Right cardiac atrium (tissue), 5 donors: ENCODE results near the gene TRA2B. TPM values are rescaled to one million over a fixed set of nuclear protein-coding genes. Genes with fewer than 3 reads are reported as not detected.

ENCODE experiments used
- ATAC-seq, 2 donors: fragments of 200-7000 bp; cut with Tn5 transposase; one replicate each; pipeline versions ENCODE4 v1.8.0 to v1.9.1; 2020; ENCODE audit warnings: moderate library complexity in 2 of 2, mild to moderate bottlenecking in 1 of 2
- DNase-seq, 3 donors: peaks; one replicate each; pipeline ENCODE4 v3.0.0-alpha.2; 2020
- H3K27ac ChIP-seq: one replicate; pipeline ENCODE4 v1.5.1; 2013; ENCODE audit warnings: mild to moderate bottlenecking, low read length, control low read depth, moderate library complexity
- H3K27me3 ChIP-seq: one replicate; pipeline ENCODE4 v1.6.1; 2013; ENCODE audit not compliant: control insufficient read depth, insufficient read depth
- H3K4me1 ChIP-seq: one replicate; pipeline ENCODE4 v1.6.1; 2013; ENCODE audit warnings: low read length; ENCODE audit not compliant: control insufficient read depth, insufficient read depth
- H3K4me3 ChIP-seq: one replicate; pipeline ENCODE4 v1.5.1; 2013; ENCODE audit warnings: low read length, control low read depth
- H3K9me3 ChIP-seq: one replicate; pipeline ENCODE4 v1.6.1; 2013; ENCODE audit warnings: low read length; ENCODE audit not compliant: control insufficient read depth
- WGBS: extraction: QIAGEN DNeasy Blood & Tissue Kit; methylation state at CpG from one replicate; pipeline ENCODE4 v1.1.7; 2013; 5-methylcytosine and 5-hydroxymethylcytosine counted together
- intact Hi-C, 4 donors: fragments of 100-400 bp; cut with DNase I; formaldehyde crosslinking; loops; one replicate each; pipeline versions ENCODE4 v1.11.0 to v1.14.0; 2022 to 2023
- polyA plus RNA-seq: library from polyadenylated mRNA; stranded (reverse); fragments of 200-250 nt; gene quantifications from one replicate; pipeline ENCODE4 v1.2.3, GENCODE V29; 2013
- total RNA-seq, 4 donors: library from RNA; stranded (reverse); fragmentation: NEBNext Ultra II Directional; extraction: Animal tissue kit (Norgen Biotek cat#: 25700); gene quantifications; one replicate each; pipeline ENCODE4 v1.2.1, GENCODE V29; 2021
- donor health status: healthy with polysubstance abuse.
- donor health status: DM: no; HTN: yes; CAD: no.
- donor health status: DM: no; HTN: no; CAD: no.
- donor health status: DM: no; HTN: yes; CAD: no; lungs with severe emphysema.
- donor health status: DM: yes; HTN: yes; CAD: no.

Gene TRA2B
- total and polyA plus RNA-seq, 5 donors = 45.8 to 79.7 (median 53.2) TPM

DNA sequence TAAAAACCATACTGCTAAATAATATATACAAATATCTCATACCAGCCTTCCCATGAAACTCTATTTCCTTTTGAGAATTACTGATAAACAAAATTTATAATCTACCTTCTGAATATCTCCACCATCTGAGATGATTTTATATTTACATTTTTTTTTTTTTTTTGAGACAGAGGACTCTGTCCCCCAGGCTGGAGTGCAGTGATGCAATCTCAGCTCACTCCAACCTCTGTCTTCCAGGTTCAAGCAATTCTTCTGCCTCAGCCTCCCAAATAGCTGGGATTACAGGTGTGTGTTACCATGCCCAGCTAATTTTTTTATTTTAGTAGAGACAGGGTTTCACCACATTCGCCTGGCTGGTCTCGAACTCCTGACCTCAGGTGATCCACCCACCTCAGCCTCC, 70.2 kb downstream of the TRA2B start:
- ATAC-seq (no peak), DNase-seq (no peak)
- Histone ChIP-seq H3K9me3 (no peaks in the 10 kb centered on the region), H3K4me3 (no peak overlapping the region), H3K27me3 (no peaks in the 10 kb centered on the region), H3K4me1 (no peaks in the 10 kb centered on the region), H3K27ac (no peak overlapping the region)
- intact Hi-C loops = no loop called here
- WGBS = 94% methylated on average over 2 of the region's 2 CpGs

DNA sequence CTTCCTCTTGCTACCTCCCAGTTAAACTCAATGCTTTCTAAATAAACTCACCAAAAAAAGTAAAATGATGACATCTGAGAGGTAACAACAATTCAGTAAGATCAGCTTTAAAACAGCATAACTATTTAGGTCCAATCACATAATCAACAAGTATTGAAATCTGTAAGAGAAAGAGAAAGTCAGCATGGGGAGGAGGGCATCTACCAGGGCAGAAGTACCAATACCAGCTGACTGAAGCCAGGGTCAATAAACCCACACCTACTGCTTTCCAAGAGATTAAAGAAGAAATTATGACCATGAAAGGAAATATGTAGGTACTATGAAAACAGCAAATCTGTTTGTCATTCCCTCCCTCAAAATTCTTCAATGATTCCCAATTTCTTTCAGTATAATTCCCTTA, 70.8 kb downstream of the TRA2B start:
- Histone ChIP-seq H3K27me3 (no peaks in the 10 kb centered on the region), H3K27ac (no peak overlapping the region), H3K4me3 (no peak overlapping the region), H3K4me1 (no peaks in the 10 kb centered on the region), H3K9me3 (no peaks in the 10 kb centered on the region)
- DNase-seq = no peak
- ATAC-seq = no peak
- intact Hi-C loops = no loop called here

DNA sequence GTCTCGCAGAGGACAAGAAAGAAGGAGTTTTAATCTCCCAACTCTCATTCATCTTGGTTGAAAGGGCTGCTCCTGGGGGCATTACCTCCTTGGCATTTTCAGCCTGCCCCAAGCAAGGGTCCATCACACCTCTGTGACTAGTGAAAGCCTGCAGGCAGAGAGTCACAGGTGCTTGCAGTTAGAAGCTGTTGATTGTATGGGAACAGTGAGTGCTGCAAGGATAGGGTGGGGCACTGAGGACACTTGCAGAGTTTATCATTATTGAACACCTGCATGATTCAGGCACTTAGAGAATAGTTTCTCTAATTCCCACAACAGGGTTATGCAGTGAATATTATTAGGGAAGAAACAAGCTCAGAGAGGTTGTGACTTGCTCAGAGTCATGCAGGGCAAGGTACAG, 71.3 kb downstream of the TRA2B start:
- intact Hi-C loops = no loop called here
- Histone ChIP-seq H3K27ac (no peak overlapping the region), H3K27me3 (no peaks in the 10 kb centered on the region), H3K4me3 (no peak overlapping the region), H3K4me1 (no peaks in the 10 kb centered on the region), H3K9me3 (no peaks in the 10 kb centered on the region)
- ATAC-seq = no peak
- DNase-seq = no peak
- 92% methylated on average over 1 of the region's 1 CpG for WGBS

Other genes starting within 250 kb of the TRA2B start
- 10 to 100 TPM; 14.3 to 18.0 (median 15.7) TPM for gene IGF2BP2, start 113.0 kb downstream of the TRA2B start, total RNA-seq
- gene IGF2BP2, start 113.0 kb downstream of the TRA2B start, polyA plus RNA-seq = 7.7 TPM
- 10 to 100 TPM in 1 of 4 donors, 1 to 10 TPM in 3; 6.1 to 35.1 (median 7.3) TPM for gene ETV5, start 171.1 kb upstream of the TRA2B start, total RNA-seq
- 1.7 TPM for gene ETV5, start 171.1 kb upstream of the TRA2B start, polyA plus RNA-seq